OCI-LY1 (cell line): ENCODE results near the gene PHLPP1.

Experiments used
- H2AFZ ChIP-seq: fragments of 200-600 bp; sonication (generic), shearing (Covaris generic); 2 replicates; pipeline ENCODE4 v1.6.0; 2014; ENCODE audit warnings: antibody characterized with exemption, mild to moderate bottlenecking, low read length
- H3F3A ChIP-seq: fragments of 200-600 bp; sonication (generic), shearing (Covaris generic); 2 replicates; pipeline ENCODE4 v1.6.0; 2014; ENCODE audit warnings: mild to moderate bottlenecking, antibody characterized with exemption, low read length, moderate library complexity; ENCODE audit not compliant: insufficient read depth
- H3K27ac ChIP-seq: fragments of 200-600 bp; sonication (generic); 2 replicates; pipeline ENCODE4 v1.5.1; 2014; ENCODE audit warnings: low read length, mixed run types, mild to moderate bottlenecking, low read depth; ENCODE audit not compliant: poor library complexity, severe bottlenecking
- H3K27me3 ChIP-seq: fragments of 200-600 bp; sonication (generic); 2 replicates; pipeline ENCODE4 v1.6.0; 2014; ENCODE audit warnings: antibody characterized with exemption, mild to moderate bottlenecking, low read length, moderate library complexity; ENCODE audit not compliant: insufficient read depth
- H3K36me3 ChIP-seq: fragments of 200-600 bp; sonication (generic); 2 replicates; pipeline ENCODE4 v1.6.1; 2014; ENCODE audit warnings: mild to moderate bottlenecking, antibody characterized with exemption, low read length, moderate library complexity, mixed read lengths; ENCODE audit not compliant: insufficient read depth
- H3K4me1 ChIP-seq: fragments of 200-600 bp; sonication (generic); 2 replicates; pipeline ENCODE4 v1.5.1; 2014; ENCODE audit warnings: mild to moderate bottlenecking, low read length, moderate library complexity; ENCODE audit not compliant: insufficient read depth, severe bottlenecking
- H3K4me2 ChIP-seq: fragments of 200-600 bp; sonication (generic), shearing (Covaris generic); 2 replicates; pipeline ENCODE4 v1.6.1; 2014; ENCODE audit warnings: low read length
- H3K4me3 ChIP-seq: fragments of 200-600 bp; sonication (generic); 2 replicates; pipeline ENCODE4 v1.5.1; 2014; ENCODE audit warnings: low read length, low read depth, mild to moderate bottlenecking, mixed read lengths; ENCODE audit not compliant: poor library complexity, severe bottlenecking
- H3K79me2 ChIP-seq: fragments of 200-600 bp; shearing (Covaris generic); 2 replicates; pipeline ENCODE4 v1.6.1; 2016; ENCODE audit warnings: mixed run types, low read length, mixed read lengths; ENCODE audit not compliant: insufficient read depth
- H3K9ac ChIP-seq: fragments of 200-600 bp; sonication (generic), shearing (Covaris generic); 2 replicates; pipeline ENCODE4 v1.6.1; 2014; ENCODE audit warnings: mild to moderate bottlenecking, low read length, mixed read lengths
- H3K9me2 ChIP-seq: fragments of 200-600 bp; sonication (generic), shearing (Covaris generic); 2 replicates; pipeline ENCODE4 v1.6.1; 2014; ENCODE audit warnings: low read depth, mild to moderate bottlenecking, low read length, mixed read lengths
- H3K9me3 ChIP-seq: fragments of 200-600 bp; shearing (Covaris generic); 2 replicates; pipeline ENCODE4 v1.6.1; 2014; ENCODE audit warnings: low read length, mixed read lengths
- H4K20me1 ChIP-seq: fragments of 200-600 bp; sonication (generic), shearing (Covaris generic); 2 replicates; pipeline ENCODE4 v1.6.0; 2016; ENCODE audit warnings: mild to moderate bottlenecking, low read length; ENCODE audit not compliant: insufficient read depth
- CTCF ChIP-seq: fragments of 200-600 bp; sonication (generic), shearing (Covaris generic); IDR thresholded peaks from 2 replicates; pipeline ENCODE4 v1.5.1; 2017; ENCODE audit warnings: mild to moderate bottlenecking, antibody characterized with exemption, low read length, moderate library complexity, mixed read lengths
- EZH2 ChIP-seq: fragments of 200-600 bp; sonication (generic), shearing (Covaris generic); IDR thresholded peaks from 2 replicates; pipeline ENCODE4 v1.8.0; 2017; ENCODE audit warnings: borderline replicate concordance, mixed run types, mild to moderate bottlenecking, antibody characterized with exemption, low read length, moderate library complexity, mixed read lengths

Gene PHLPP1

DNA sequence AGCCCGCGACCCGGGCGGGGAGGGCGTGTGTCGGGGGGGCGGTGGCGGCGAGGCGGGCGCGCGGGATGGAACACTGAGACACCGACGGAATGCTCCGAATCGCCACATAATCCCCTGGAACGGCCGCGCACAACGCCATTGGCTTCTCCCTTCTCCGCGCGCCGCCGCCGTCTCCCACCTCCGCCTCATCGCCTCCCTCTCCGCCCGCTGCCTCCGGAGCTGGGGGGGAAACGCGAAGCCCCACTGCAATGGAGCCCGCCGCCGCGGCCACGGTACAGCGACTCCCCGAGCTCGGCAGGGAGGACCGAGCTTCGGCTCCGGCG is at the start of gene PHLPP1:
TSS of gene PHLPP1 (plus strand) at position 106 of the 323 bp plus-strand sequence. CDS start at position 249, 143 bp downstream.
- H2AFZ ChIP-seq = peak within 1 kb of the TSS; percentile 63; the same call in 1 of the 2 replicates
- no peaks in the 10 kb centered on the region for H4K20me1 ChIP-seq
- H3K27me3 ChIP-seq = no peaks in the 10 kb centered on the region
- peak within 1 kb of the TSS; percentile 70 for H3K9ac ChIP-seq
- TF ChIP-seq CTCF = no peak
- TF ChIP-seq EZH2 = no peak
- no peaks in the 10 kb centered on the region for H3K36me3 ChIP-seq
- no peaks in the 10 kb centered on the region for H3K9me3 ChIP-seq
- peaks cover 13% of the 10 kb centered on the region for H3K79me2 ChIP-seq
- H3F3A ChIP-seq = no peaks in the 10 kb centered on the region
- peak within 1 kb of the TSS; percentile 74 for H3K4me3 ChIP-seq
- H3K4me2 ChIP-seq = peak within 1 kb of the TSS; percentile 75
- H3K9me2 ChIP-seq = no peaks in the 10 kb centered on the region
- peaks cover 33% of the 10 kb centered on the region for H3K4me1 ChIP-seq
- no peak within 1 kb of the TSS for H3K27ac ChIP-seq

DNA sequence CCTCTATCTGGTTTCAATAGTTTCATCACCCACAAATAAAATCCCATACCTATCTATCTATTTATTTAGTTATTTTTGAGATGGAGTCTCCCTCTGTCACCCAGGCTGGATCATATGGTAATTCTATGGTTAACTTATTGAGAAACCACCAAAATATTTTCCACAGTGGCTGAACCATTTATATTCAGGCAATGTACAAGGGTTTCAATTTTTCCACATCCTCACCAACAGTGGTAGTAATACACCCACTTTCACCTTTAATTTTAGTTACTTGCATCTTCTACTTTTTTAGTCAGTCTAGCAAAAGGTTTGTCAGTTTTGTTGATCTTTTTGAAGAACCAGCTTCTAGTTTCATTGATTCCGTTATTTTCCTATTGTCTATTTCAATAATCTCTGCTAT is 46.1 kb upstream of the PHLPP1 start:
- Histone ChIP-seq H2AFZ (no peak overlapping the region), H3K27ac (no peak overlapping the region), H3K4me1 (no peaks in the 10 kb centered on the region), H4K20me1 (no peaks in the 10 kb centered on the region), H3F3A (no peaks in the 10 kb centered on the region), H3K27me3 (no peaks in the 10 kb centered on the region), H3K4me2 (no peak overlapping the region), H3K4me3 (no peak overlapping the region), H3K36me3 (no peaks in the 10 kb centered on the region), H3K9ac (no peak overlapping the region), H3K79me2 (no peaks in the 10 kb centered on the region), H3K9me3 (no peaks in the 10 kb centered on the region), H3K9me2 (no peaks in the 10 kb centered on the region)
- no peak for TF ChIP-seq EZH2
- no peak for TF ChIP-seq CTCF

- Histone ChIP-seq H3K27me3 (no peaks in the 10 kb centered on the region), H4K20me1 (no peaks in the 10 kb centered on the region), H3K9me2 (no peaks in the 10 kb centered on the region), H3K36me3 (no peaks in the 10 kb centered on the region), H3K4me3 (no peak overlapping the region), H3K4me2 (no peak overlapping the region), H3K27ac (no peak overlapping the region), H3K79me2 (no peaks in the 10 kb centered on the region), H2AFZ (no peak overlapping the region), H3F3A (no peaks in the 10 kb centered on the region), H3K4me1 (no peaks in the 10 kb centered on the region), H3K9ac (no peak overlapping the region), H3K9me3 (no peaks in the 10 kb centered on the region)
- no peak for TF ChIP-seq CTCF
- no peak for TF ChIP-seq EZH2
These were observed 44.8 kb upstream of the PHLPP1 start for GRCh38 chr18:62670573-62670972.
